ENCODE data around the gene DDX47. TPM values are rescaled to one million over a fixed set of nuclear protein-coding genes. Genes with fewer than 3 reads are reported as not detected.
"Not testable (repeated sequence)": the region's sequence is repeated elsewhere in the genome, so short reads cannot be mapped to it uniquely, and the experiment has no call there.

Gene DDX47
- total RNA-seq, 1 donor from 2014 or later: 48.0 TPM

DNA sequence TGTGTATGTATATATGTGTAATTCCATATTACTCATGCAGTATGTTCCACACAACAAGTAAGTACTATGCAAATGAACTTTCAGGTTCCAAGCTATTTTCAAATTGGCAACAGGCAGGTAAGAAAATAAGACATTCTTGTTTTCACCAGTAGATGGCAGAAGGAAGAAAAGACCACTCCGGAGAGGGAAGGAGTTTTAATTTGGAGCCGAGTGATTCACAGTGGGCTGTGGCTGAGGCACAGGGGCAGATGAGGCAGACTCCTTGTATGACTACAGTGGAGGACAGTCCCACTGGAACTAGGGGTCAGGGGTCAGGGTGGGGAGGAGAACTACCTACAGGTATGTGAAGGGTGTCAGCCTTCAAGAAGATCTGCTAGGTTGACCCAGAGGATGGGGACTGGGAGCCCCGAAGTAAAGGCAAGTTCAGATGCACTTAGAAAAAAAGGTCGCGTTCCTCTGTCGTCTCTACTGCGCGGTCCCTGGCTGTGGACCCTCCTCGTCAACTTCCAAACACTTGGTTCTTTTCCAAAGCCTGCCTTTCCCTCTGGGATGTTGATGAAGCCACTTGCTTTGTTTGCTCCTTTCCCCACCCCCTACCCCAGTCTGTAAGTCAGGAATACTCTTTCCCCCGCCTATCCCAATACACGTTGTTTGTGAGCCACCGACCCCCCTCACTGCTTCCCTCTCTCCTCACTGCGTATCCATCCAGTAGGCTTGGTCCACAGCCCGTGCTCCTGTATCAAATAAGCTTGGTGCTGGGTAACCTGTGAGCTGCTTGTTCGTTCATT, 24.1 kb downstream of the DDX47 start:
- Mint-ChIP-seq H3K27ac (ENCODE audit: unreplicated experiment) (peak overlapping the region; percentile 60), H3K27me3 (ENCODE audit: unreplicated experiment) (no peaks in the 10 kb centered on the region), H3K36me3 (ENCODE audit: unreplicated experiment) (peaks cover 12% of the 10 kb centered on the region), H3K4me3 (ENCODE audit: unreplicated experiment) (no peak overlapping the region), H3K4me1 (ENCODE audit: unreplicated experiment) (peaks cover 33% of the 10 kb centered on the region), H3K9me3 (ENCODE audit: unreplicated experiment) (no peaks in the 10 kb centered on the region)
- TF ChIP-seq, protein P1, sequence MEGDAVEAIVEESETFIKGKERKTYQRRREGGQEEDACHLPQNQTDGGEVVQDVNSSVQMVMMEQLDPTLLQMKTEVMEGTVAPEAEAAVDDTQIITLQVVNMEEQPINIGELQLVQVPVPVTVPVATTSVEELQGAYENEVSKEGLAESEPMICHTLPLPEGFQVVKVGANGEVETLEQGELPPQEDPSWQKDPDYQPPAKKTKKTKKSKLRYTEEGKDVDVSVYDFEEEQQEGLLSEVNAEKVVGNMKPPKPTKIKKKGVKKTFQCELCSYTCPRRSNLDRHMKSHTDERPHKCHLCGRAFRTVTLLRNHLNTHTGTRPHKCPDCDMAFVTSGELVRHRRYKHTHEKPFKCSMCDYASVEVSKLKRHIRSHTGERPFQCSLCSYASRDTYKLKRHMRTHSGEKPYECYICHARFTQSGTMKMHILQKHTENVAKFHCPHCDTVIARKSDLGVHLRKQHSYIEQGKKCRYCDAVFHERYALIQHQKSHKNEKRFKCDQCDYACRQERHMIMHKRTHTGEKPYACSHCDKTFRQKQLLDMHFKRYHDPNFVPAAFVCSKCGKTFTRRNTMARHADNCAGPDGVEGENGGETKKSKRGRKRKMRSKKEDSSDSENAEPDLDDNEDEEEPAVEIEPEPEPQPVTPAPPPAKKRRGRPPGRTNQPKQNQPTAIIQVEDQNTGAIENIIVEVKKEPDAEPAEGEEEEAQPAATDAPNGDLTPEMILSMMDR (IDR thresholded peaks at IDR 0.05): peak; percentile 70
- DNase-seq (ENCODE audit: extremely low spot score, unreplicated experiment): no peak

DNA sequence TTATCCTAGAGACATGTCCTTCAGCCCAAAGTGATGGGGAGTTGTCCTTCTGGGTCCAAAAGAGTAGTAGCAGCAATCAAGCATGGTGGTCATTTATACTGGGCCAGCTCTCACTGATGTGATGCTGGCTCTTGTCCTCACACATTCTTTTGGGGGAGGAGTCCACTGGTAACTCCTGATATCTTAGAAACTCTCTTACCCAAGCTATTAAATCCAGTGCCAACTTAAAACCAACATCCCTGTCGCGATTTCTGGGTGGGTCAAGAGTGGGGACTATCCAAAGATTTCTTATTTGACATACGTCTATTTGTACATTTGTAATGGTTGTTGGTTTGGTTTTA, 24.6 kb downstream of the DDX47 start:
- Mint-ChIP-seq H3K4me3 (ENCODE audit: unreplicated experiment) (no peak overlapping the region), H3K27ac (ENCODE audit: unreplicated experiment) (peak overlapping the region; percentile 60)

DNA sequence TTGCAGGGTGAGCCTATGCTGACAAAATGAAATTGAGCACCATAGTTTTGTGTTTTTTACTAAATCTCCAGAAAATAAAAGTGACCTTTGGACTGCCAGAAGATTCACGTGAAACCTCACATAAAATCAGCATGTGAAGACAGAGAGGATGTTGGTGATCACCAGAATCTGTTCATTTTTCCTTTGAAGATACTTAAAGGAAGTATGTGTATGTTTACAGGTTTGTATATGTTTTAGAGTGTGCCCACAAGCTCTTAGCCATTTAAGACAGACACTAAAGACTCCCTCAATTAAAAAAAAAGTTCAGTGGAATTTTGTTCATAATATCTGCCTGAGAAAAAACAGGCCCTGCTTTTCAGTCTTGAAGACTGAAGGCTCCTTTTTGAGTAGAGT, 25.9 kb downstream of the DDX47 start:
- H3K4me1 Mint-ChIP-seq (ENCODE audit: unreplicated experiment): peaks cover 38% of the 10 kb centered on the region
- TF ChIP-seq, protein P1 (IDR thresholded peaks at IDR 0.05): no peak
- DNase-seq (ENCODE audit: extremely low spot score, unreplicated experiment): no peak
- H3K4me3 Mint-ChIP-seq (ENCODE audit: unreplicated experiment): no peak overlapping the region
- no peaks in the 10 kb centered on the region for H3K27me3 Mint-ChIP-seq (ENCODE audit: unreplicated experiment)
- peak overlapping the region; percentile 88 for H3K27ac Mint-ChIP-seq (ENCODE audit: unreplicated experiment)
- H3K9me3 Mint-ChIP-seq (ENCODE audit: unreplicated experiment): no peaks in the 10 kb centered on the region
- H3K36me3 Mint-ChIP-seq (ENCODE audit: unreplicated experiment): no peaks in the 10 kb centered on the region

More for the DNA sequence above, 24.6 kb downstream of the DDX47 start:
- Mint-ChIP-seq H3K27me3 (ENCODE audit: unreplicated experiment) (no peaks in the 10 kb centered on the region), H3K4me1 (ENCODE audit: unreplicated experiment) (peaks cover 38% of the 10 kb centered on the region), H3K36me3 (ENCODE audit: unreplicated experiment) (peaks cover 6% of the 10 kb centered on the region), H3K9me3 (ENCODE audit: unreplicated experiment) (no peaks in the 10 kb centered on the region)
- DNase-seq (ENCODE audit: extremely low spot score, unreplicated experiment): no peak
- TF ChIP-seq, protein P1 (IDR thresholded peaks at IDR 0.05): no peak

GRCh38 chr12:12839439-12839838, 26.3 kb downstream of the DDX47 start:
- H3K9me3 Mint-ChIP-seq (ENCODE audit: unreplicated experiment); H3K4me3 Mint-ChIP-seq (ENCODE audit: unreplicated experiment); DNase-seq (ENCODE audit: extremely low spot score, unreplicated experiment); H3K27me3 Mint-ChIP-seq (ENCODE audit: unreplicated experiment); H3K36me3 Mint-ChIP-seq (ENCODE audit: unreplicated experiment): not testable (repeated sequence)
- H3K4me1 Mint-ChIP-seq (ENCODE audit: unreplicated experiment): peaks cover 38% of the 10 kb centered on the region
- peak overlapping the region; percentile 88 for H3K27ac Mint-ChIP-seq (ENCODE audit: unreplicated experiment)

GRCh38 chr12:12839873-12840579, 26.9 kb downstream of the DDX47 start:
- Mint-ChIP-seq H3K27ac (ENCODE audit: unreplicated experiment) (peak overlapping the region; percentile 88), H3K9me3 (ENCODE audit: unreplicated experiment) (no peaks in the 10 kb centered on the region), H3K27me3 (ENCODE audit: unreplicated experiment) (no peaks in the 10 kb centered on the region), H3K36me3 (ENCODE audit: unreplicated experiment) (no peaks in the 10 kb centered on the region), H3K4me1 (ENCODE audit: unreplicated experiment) (peaks cover 40% of the 10 kb centered on the region), H3K4me3 (ENCODE audit: unreplicated experiment) (no peak overlapping the region)
- TF ChIP-seq, protein P1 (IDR thresholded peaks at IDR 0.05): no peak
- no peak for DNase-seq (ENCODE audit: extremely low spot score, unreplicated experiment)

Measured in osteocyte (in vitro differentiated cells).